SHP77 (cell line): ENCODE measurements around the gene TMEM94.
"Not testable (repeated sequence)": the region's sequence is repeated elsewhere in the genome, so short reads cannot be mapped to it uniquely, and the experiment has no call there.

Experiments
- DNase-seq, 2 experiments: peaks; one replicate each; lab custom pipeline; 2025; lab: John Stamatoyannopoulos, UW

TMEM94 gene

DNA sequence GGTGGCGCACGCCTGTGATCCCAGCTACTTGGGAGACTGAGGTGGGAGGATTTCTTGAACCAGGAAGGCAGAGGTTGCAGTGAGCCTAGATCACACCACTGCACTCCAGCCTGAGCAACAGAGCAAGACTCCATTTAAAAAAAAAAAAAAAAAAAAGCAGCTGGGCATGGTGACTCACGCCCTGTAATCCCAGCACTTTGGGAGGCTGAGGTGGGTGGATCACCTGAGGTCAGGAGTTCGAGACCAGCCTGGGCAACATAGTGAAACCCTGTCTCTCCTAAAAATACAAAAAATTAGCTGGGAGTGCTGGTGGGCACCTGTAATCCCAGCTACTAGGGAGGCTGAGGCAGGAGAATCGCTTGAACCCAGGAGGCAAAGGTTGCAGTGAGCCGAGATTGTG is 10.5 kb upstream of the TMEM94 start:
- DNase-seq: not testable (repeated sequence)

DNA sequence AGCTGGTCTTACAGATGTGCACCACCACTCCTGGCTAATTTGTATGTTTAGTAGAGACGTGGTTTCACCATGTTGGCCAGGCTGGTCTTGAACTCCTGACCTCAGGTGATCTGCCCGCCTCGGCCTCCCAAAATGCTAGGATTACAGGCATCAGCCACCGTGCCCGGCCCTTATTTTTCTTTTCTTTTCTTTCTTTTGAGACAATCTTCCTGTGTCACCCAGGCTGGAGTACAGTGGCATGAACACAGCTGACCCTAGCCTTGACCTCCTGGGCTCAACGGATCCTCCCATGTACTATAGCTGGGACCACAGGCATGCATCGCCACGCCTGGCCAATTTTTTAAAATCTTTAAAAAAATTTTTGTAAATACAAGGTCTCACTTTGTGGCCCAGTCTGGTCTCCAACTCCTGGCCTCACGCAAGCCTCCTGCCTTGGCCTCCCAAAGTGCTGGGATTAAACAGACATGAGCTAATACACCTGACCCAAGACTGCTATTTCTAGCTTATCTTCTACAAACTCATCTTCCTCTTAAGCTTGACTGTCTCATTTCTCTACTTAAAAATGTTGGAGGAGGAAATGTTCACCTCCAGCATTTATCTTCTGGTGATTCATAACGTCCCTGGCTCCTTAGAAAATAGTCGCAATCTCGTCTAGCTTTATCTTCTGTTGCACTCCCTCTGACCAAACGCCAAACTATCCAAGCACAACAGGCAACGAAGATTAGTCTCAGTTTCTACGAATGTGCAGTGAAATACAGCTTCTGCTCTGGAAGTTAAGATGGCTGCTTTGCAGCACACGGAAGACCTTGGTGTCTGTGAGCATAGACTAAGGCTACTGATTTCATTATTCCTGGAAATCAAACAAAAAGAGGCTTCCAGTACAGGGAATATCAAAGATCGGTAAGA is 8.2 kb upstream of the TMEM94 start:
- DNase-seq: no peak

DNA sequence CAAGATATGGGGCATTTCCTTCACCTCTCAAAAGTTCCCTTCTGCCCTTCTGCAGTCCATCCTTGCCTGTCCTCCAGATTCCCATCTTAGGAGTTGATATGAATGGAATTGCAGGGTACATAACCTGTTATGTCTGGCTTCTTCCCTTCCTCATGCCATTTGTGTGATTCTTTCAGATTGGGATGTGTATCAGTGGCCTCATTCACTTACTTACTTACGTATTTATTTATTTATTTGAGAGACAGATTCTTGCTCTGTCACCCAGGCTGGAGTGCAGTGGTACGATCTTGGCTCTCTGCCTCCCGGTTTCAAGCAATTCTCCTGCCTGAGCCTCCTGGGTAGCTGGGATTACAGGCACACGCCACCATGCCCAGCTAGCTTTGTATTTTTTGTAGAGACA is 6.2 kb upstream of the TMEM94 start:
- DNase-seq: no peak

DNA sequence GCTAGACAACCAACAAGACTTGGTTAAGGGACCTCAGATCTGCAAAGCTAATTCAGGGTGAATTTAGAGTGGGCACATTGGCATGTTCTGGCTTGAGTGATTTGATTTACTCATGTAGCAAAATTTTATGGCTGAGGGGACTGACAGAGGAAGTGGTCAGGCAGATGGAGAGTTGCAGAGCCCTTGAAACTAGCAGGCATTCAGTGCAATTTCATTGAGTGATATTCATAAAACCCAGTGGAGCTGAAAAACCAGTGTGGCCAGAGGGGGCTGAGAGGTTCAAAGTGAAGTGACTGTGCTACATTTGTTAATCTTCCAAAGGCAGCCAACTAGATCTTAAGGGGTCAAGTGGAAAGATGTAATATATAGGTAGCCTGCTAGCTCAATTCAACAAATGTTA is 2.2 kb upstream of the TMEM94 start:
- DNase-seq: no peak

DNA sequence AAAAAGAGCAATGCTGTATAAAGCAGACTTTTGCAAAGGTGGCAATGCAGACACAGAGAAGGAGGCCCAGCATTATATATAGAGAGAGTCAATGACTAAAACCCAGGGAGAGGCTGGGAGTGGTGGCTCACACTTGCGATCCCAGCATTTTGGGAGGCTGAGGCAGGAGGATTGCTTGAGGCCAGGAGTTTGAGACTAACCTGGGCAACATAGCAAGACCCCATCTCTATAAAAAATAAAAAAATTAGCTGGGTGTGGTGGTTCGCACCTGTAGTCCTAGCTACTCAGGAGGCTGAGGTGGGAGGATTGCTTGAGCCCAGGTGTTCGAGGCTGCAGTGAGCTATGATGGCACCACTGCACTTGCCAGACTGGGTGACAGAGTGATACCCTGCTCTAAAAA is 1.8 kb upstream of the TMEM94 start:
- not testable (repeated sequence) for DNase-seq

DNA sequence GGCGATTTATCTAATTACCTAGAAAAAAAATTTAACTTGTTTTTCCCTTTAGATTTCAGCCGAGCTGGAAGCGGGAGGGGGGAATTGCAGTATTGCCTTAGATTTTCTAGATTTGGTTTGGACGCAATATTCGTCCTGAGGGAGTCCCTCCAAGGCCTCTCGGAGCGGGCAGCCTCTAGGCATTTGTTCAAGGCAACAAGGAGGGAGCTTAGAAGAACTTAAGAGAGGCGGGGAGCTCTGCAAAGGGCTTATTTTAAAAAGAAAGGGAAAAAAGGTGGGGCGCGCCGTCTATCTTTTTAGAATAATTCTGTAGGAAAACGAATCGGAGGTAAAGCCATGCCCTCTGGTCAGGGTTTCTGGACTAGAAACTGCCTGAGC is 407 bp upstream of the TMEM94 start:
- no peak for DNase-seq

DNA sequence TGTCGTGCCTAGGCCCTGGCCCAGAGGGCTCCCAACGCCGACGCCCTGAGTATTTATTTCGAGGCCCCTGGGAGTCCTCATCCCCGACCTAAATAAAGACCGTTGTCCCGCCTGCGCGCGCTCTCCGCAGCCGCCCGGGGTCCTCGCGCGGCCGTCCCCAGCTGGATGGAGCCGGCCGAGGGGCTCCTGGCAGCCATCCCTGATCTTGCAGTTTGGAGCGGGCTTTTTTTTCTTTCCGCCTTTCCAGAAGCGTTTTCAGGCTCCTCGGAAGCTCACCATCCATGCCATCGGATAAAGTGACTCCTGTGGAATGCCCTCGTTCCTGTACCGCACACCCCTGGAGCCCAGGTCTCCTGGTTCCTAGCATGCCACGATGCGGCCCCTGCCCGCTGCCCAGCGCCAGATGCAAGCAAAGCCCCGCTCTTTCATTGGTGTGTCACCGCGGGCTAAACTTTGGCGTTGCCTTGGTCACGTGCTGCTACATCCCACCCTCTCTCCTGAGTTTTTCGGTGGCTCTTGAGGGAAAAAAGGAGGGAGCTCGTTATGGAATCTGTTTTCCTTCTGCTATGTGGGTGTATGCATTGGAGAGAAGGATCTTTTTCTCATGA is 716 bp downstream of the TMEM94 start:
- DNase-seq: peak; percentile 74 to 78

DNA sequence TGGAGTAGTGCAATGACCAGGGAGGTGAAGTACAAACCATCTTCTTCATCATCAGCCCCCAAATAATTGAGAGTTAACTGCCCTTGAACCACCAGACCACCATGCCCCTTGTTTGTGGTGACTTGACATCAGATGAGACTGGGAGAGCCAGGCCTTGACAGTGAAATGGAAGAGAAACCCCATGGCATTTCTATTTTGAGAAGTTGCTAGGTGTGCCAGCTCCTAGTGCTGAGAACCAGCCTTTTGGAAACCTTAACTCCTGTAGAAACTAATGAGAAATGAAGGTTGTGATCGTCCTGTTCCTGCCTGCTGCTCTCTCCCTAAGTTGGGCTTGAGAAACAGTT is 2.8 kb downstream of the TMEM94 start:
- DNase-seq: no peak

DNA sequence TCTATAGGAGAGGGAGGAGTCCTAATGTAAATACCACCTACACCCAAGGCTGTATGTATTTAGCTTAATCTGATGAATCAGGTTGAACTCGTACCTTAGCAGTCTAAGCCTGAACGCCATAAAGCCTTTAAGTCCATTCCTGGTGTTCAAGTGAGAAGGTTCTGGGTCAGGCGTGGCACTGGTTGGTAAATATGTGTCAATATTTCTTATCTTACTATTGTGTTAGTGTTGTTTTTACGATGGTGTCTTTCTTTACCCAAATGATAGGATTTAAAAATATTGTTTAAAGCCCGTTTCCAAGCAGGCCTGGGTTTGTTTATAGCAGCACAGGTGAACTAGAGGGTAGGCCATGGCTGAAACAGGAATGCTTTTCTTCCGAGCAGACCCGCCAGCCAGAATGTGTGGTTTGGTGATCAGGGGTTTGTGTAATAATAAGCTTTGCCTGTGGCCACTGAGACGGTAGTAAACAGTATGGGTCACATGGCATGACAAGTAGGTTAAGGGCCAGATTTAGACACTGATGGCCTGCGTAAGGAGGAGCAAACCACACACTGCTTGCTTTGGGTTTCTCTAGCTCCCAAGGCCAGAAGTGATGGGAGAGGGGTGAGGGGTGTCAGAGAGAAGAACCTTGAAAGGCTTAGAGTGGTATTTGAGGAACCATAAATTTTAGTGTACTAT is 3.3 kb downstream of the TMEM94 start:
- DNase-seq: no peak

DNA sequence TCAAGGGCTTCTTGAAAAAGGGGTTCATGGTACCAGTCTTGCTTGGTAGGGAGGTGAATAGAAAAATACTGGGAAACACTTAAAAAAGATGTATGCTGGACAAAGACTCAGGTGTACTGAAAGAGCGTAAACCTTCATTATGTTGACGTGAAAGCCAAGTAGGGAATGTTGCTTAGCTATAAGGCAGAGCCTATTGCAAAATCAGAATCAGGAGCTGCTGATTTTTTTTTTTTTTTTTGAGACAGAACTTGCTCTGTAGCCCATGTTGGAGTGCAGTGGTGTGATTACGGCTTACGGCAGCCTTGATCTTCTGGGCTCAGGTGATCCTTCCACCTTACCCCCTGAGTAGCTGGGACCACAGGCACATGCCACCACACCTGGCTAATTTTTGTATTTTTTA is 3.9 kb downstream of the TMEM94 start:
- DNase-seq: no peak

DNA sequence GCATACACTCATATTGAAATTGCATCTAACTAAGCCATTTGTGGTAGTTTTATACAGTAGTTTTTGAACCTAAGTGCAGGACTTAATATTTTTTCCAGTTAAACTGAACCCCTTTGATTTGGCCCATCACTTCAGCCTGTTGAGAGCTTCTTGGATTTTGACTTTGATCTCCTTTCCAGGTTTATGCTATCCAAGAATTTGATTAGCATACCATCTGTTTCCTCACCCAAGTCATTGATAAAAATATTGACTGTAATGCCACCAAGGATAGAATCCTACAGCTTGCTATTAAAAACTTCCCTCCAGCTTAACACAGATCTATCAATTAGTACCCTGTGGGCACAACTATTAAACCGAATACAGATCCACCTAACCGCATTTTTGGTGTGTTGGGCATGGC is 7.2 kb downstream of the TMEM94 start:
- DNase-seq: no peak

DNA sequence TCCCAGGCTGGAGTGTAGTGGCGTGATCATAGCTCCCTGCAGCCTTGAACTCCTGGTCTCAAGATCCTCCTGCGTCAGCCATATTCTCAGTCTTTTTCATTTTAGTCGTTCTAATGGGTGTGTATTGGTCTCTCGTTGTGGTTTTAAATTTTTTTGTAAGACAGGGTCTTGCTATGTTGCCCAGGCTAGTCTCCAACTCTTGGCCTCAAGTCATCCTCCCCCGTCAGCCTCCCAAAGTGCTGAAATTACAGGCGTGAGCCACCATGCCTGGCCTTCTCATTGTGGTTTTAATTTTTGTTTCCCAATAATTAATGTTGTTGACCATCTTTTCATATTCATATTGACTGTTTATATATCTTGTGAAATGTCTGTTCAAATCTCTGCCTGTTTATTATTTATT is 8.6 kb downstream of the TMEM94 start:
- DNase-seq: no peak

DNA sequence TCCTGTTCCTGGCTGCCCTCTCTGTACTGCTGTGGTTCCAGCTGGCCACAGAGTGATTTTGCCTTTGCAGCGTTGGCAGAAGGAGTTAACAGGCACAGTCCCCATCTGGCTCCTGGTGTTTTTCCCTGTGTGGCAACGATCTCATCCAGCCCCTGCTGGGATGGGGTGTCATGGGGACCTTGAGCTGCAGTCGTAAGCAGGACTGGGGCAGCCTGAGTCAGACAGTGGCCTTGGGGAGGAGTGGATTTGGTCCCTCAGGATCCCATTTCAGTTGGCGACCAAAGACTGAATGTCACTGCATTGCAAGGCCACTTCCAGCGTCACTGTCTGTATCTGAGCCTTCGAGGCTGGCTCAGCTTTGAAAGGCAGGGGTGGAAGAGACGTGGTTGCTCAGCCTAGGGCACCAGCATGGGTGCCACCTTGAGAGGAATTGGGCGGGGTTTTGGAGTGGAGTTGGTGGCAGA is 11.9 kb downstream of the TMEM94 start:
- no peak for DNase-seq

DNA sequence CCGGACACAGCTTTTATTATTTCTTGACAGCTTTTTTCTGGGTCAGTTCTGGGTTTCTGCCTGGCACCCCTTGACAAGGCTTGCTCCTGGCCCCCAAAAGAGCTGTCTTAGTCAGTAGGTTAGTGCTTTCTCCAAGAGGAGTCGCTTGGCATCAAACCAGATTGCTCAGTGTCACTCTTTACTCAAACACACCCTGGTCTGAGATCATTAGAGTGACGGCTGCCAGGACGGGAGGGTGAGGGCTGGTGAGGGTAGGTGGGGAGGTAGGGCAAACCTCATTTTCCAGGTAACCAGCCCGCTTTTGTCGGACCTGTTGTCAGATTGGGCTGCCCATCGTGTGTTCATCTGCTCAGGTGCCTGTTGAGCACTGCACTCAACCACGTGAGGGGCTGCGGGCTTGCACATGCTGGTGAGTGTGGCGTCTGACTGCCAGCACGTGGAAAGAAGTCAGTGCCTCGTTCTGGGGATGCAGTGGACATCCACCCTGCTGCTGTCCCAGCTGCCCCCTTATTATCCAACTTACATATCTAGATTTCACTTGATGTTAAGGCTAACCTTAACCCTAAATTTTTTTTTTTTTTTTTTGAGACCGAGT is 12.4 kb downstream of the TMEM94 start:
- no peak for DNase-seq

DNA sequence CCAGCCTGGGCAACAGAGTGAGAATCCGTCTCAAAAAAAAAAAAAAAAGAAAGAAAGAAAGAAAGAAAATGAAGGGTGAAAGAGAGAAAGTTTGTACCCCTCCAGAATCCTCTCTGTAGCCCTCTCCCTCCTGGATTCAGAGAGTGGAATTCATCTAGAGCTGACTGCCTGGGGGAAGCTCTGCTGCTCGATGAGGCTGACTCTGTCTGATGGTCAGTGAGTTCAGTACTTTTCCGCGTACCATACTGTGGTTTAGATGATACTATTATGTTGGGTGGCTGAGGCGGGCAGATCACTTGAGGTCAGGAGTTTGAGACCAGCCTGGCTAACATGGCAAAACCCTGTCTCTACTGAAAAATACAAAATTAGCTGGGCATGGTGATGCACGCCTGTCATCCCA is 14.8 kb downstream of the TMEM94 start:
- DNase-seq: no peak

DNA sequence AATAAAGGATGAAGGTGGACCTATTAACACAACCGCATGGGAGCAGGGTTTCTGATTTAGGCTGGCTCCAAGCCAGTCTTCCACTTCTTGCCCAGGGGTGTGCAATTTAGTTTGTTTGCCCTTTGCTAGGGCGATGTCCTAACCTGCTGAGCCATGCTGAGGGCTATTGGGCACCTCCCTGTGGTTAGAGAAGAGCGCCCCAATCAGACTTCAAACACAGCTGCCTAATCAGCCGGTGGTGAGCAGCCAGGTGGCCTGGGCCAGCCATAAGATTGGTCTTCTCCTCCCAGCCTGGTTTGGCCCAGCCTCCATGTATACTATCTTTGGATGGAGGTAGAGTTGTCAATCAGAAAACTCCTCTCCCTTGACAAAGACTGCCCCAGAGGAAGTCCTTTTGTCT is 15.7 kb downstream of the TMEM94 start:
- peak; percentile 27 to 66 for DNase-seq

DNA sequence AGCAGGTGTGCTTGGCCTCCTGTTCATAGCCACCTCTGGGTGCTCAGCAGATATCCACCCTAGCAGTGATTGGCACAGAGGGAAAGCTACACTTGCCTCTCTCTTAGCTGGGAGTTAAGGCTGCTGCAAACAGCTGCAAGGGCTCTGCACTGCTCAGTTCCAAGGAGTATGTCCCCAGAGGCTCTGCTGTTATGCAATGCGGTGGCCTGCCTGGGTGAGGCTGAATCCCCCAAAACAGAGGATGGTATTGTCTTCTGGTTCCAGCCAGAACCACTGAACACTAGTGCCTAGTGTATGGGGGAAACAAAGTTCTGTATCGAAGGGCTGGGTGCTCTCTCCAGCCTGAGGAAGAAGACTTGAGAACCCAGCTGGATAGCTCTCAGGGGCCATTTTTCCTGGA is 16.8 kb downstream of the TMEM94 start:
- DNase-seq: no peak

DNA sequence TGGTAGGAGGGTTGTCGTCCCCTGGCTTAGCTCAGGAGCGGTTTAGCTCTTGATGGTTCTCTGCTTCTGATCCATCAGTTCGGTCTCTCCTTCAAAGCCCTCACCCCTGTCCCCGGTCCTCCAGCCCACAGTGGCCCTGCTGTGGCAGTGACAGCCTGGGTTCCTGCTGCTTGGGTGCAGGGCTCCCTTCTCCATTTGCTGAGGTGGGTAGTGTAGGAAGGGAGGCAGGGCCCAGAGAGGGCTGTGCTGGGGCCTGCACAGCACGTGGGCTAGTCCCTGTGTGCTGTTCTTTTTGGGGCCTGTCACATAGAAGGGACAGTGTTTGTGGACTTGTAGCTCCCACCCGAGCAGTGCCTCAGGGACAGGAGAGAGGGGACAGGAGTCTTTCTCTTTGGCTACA is 18.3 kb downstream of the TMEM94 start:
- DNase-seq: no peak

DNA sequence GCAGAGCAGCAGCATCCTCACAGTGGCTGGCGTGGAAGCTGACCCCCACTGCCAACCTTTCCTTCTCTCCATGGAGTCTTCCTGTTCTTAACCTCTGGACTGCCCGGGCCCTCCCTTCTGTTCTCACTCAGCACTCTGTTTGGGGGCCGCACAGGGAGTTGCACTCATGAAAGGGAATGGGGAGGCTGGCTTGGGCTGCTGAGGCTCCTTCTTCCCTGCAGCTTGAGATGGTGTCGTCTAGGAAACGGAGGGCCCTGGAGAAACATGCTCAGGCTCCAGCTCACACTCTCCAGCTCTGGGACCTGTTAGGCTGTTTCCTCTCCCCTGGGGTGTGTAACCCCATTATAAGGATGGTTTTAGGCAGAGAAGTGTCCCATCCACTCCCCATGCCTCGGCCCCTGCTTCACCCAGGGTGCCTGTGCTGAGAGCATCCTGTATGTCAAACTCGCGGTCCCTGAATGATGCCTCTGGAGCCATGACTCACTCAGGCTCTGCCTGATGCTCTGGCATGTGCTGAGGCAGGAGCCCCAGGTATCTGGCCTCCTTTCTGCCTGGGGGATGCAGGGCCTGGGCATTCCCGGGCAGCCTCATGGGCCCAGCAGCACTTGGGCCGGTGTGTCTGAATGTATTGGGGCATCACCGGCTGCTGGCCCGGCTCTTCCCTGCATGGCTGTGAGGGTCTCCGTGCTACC is 18.9 kb downstream of the TMEM94 start:
- no peak for DNase-seq

DNA sequence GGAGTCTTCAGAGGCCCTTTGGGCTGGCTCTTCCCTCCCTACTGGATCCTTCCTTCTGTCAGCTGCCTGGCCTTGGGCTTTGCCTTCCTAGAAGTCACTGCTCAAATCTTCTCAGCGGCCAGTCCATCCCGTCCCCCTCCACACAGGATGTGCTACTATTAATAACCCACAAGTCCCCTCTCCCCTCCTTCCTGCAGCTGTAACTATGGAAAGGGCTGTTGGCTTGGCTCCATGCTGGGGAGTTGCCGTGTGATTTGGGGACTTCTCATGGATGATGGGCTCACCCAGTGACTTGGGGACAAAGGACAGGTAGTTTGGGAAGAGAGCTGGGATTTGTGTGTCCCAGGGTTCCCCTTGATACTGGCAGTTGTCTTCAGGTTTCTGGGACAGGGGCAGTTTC is 19.4 kb downstream of the TMEM94 start:
- DNase-seq: no peak

DNA sequence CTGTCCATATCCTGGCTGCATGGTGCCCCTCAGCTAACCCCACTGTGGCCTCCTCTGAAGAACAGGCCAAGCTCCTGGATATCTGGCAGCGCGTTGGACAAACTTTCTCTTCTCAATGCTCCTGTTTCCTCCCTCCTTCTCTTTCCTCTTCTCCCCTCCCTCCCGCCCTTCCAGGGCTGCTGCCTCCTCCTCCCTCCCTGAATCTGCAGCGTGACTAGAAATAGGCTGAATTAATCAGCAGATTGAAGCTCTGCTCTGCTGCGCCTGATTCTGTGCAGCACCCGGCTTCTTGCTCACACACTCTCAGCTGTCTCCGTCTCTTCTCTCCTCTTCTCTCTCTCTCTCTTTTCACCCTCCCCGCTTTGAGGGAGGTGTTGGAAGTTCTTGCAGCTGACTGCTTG is 19.8 kb downstream of the TMEM94 start:
- DNase-seq: no peak
